NCI-H2029 treated with DMSO at 0.1 percent for 48 hours (cell line): ENCODE results near the gene RFTN1.

Experiments used
- DNase-seq: peaks from one replicate; lab custom pipeline; 2025; lab: John Stamatoyannopoulos, UW

The RFTN1 gene

GRCh38 chr3:16513141-16514020 lies at the start of gene RFTN1:
RFTN1 (minus strand) TSS chr3:16513699; CDS start chr3:16493869, 19,830 bp downstream.
- DNase-seq, result no peak

GRCh38 chr3:16559653-16560365 lies 46.3 kb upstream of the RFTN1 start:
- no peak for DNase-seq

GRCh38 chr3:16554126-16554525 lies 40.6 kb upstream of the RFTN1 start:
- no peak for DNase-seq

- DNase-seq, result no peak
Observed at GRCh38 chr3:16552757-16553156, 39.3 kb upstream of the RFTN1 start.

- no peak for DNase-seq
Observed at GRCh38 chr3:16551342-16551976, 38.0 kb upstream of the RFTN1 start.

GRCh38 chr3:16550676-16551341 lies 37.3 kb upstream of the RFTN1 start:
- DNase-seq, result peak; percentile 64

GRCh38 chr3:16550305-16550675 lies 36.8 kb upstream of the RFTN1 start:
- no peak for DNase-seq

GRCh38 chr3:16548721-16549120 lies 35.2 kb upstream of the RFTN1 start:
- no peak for DNase-seq

- DNase-seq, result no peak
Observed at GRCh38 chr3:16547561-16548357, 34.3 kb upstream of the RFTN1 start.

GRCh38 chr3:16546186-16547010 lies 32.9 kb upstream of the RFTN1 start:
- DNase-seq, result no peak

- no peak for DNase-seq
Observed at GRCh38 chr3:16545413-16546185, 32.1 kb upstream of the RFTN1 start.

GRCh38 chr3:16543242-16543864 lies 29.9 kb upstream of the RFTN1 start:
- DNase-seq, result no peak

- no peak for DNase-seq
Observed at GRCh38 chr3:16538507-16538906, 25.0 kb upstream of the RFTN1 start.

GRCh38 chr3:16536996-16537395 lies 23.5 kb upstream of the RFTN1 start:
- no peak for DNase-seq

GRCh38 chr3:16536344-16536663 lies 22.8 kb upstream of the RFTN1 start:
- DNase-seq, result no peak

GRCh38 chr3:16534640-16535262 lies 21.3 kb upstream of the RFTN1 start:
- DNase-seq, result no peak

- DNase-seq, result peak; percentile 51
Observed at GRCh38 chr3:16533928-16534574, 20.6 kb upstream of the RFTN1 start.

GRCh38 chr3:16529264-16529663 lies 15.8 kb upstream of the RFTN1 start:
- no peak for DNase-seq
